WTC11 (cell line): ENCODE results near the gene COL6A3. TPM values are rescaled to one million over a fixed set of nuclear protein-coding genes. Genes with fewer than 3 reads are reported as not detected.

Source experiments
- ATAC-seq: fragments of 200-7000 bp; cut with Tn5 transposase; 2 replicates; pipeline ENCODE4 v1.10.0; 2021; ENCODE audit warnings: mild to moderate bottlenecking, moderate library complexity
- CTCF ChIA-PET: fragments of 300-600 bp; sonication (Branson Sonifier 250); formaldehyde crosslinking; loops from one replicate; lab custom pipeline; 2021; ENCODE audit warnings: antibody characterized with exemption; lab: Charles Lee
- POLR2A ChIA-PET: fragments of 350-600 bp; sonication (Branson Sonifier 250); formaldehyde crosslinking; loops from one replicate; lab custom pipeline; 2021; ENCODE audit warnings: antibody characterized with exemption; lab: Charles Lee
- DNase-seq: peaks from one replicate; pipeline ENCODE4 v3.0.0; 2021; ENCODE audit warnings: low spot score
- H3K27ac Mint-ChIP-seq: 2 replicates; pipeline ENCODE4 v1.8.0; 2021; ENCODE audit warnings: mixed read lengths
- H3K27me3 Mint-ChIP-seq: 2 replicates; pipeline ENCODE4 v1.8.0; 2021; ENCODE audit warnings: low read depth, mild to moderate bottlenecking, moderate library complexity, mixed read lengths
- H3K36me3 Mint-ChIP-seq: 2 replicates; pipeline ENCODE4 v1.8.0; 2021; ENCODE audit warnings: mixed read lengths
- H3K4me1 Mint-ChIP-seq: 2 replicates; pipeline ENCODE4 v1.8.0; 2022; ENCODE audit warnings: mixed read lengths
- H3K4me3 Mint-ChIP-seq: 2 replicates; pipeline ENCODE4 v1.8.0; 2021; ENCODE audit warnings: mild to moderate bottlenecking, moderate library complexity, mixed read lengths
- H3K9me3 Mint-ChIP-seq: 2 replicates; pipeline ENCODE4 v1.8.0; 2021; ENCODE audit warnings: mixed read lengths
- AFF4 ChIP-seq: sonication (generic); formaldehyde crosslinking; IDR thresholded peaks from 2 replicates; pipeline ENCODE4 v1.8.1; 2023; ENCODE audit warnings: mild to moderate bottlenecking, missing genetic modification reagents, borderline replicate concordance
- ATF1 ChIP-seq: sonication (generic); formaldehyde crosslinking; IDR thresholded peaks from 2 replicates; pipeline ENCODE4 v1.8.1; 2023; ENCODE audit warnings: mild to moderate bottlenecking, moderate library complexity, missing genetic modification reagents
- CDX4 ChIP-seq: fragments of 250-450 bp; sonication (Bioruptor Pico); IDR thresholded peaks from 2 replicates; pipeline ENCODE4 v1.9.0; 2021; ENCODE audit warnings: moderate library complexity, mild to moderate bottlenecking, inconsistent platforms, borderline replicate concordance
- CREB1 ChIP-seq: sonication (generic); formaldehyde crosslinking; IDR thresholded peaks from 2 replicates; pipeline ENCODE4 v1.8.0; 2023; ENCODE audit warnings: mild to moderate bottlenecking, missing genetic modification reagents
- E2F1 ChIP-seq: sonication (generic); formaldehyde crosslinking; IDR thresholded peaks from 2 replicates; pipeline ENCODE4 v1.8.0; 2022; ENCODE audit warnings: mild to moderate bottlenecking, missing genetic modification reagents
- ELF4 ChIP-seq: sonication (generic); formaldehyde crosslinking; IDR thresholded peaks from 2 replicates; pipeline ENCODE4 v1.8.1; 2022; ENCODE audit warnings: low read depth, mild to moderate bottlenecking, moderate library complexity, missing genetic modification reagents
- ETV6 ChIP-seq: sonication (generic); formaldehyde crosslinking; IDR thresholded peaks from 2 replicates; pipeline ENCODE4 v1.8.1; 2022; ENCODE audit warnings: mild to moderate bottlenecking, missing genetic modification reagents
- MLX ChIP-seq: sonication (generic); formaldehyde crosslinking; IDR thresholded peaks from 2 replicates; pipeline ENCODE4 v1.8.1; 2023; ENCODE audit warnings: mild to moderate bottlenecking, missing genetic modification reagents, moderate library complexity
- NR1H2 ChIP-seq: sonication (generic); formaldehyde crosslinking; IDR thresholded peaks from 2 replicates; pipeline ENCODE4 v1.9.0; 2021; ENCODE audit warnings: mild to moderate bottlenecking, moderate library complexity, missing genetic modification reagents
- OVOL2 ChIP-seq: fragments of 250-450 bp; sonication (Bioruptor Pico); IDR thresholded peaks from 2 replicates; pipeline ENCODE4 v1.9.0; 2021; ENCODE audit warnings: mild to moderate bottlenecking, borderline replicate concordance
- PRRX2 ChIP-seq: fragments of 250-450 bp; sonication (Bioruptor Pico); IDR thresholded peaks from 2 replicates; pipeline ENCODE4 v1.8.0; 2021; ENCODE audit warnings: mild to moderate bottlenecking
- USF1 ChIP-seq: sonication (generic); formaldehyde crosslinking; IDR thresholded peaks from 2 replicates; pipeline ENCODE4 v1.8.0; 2022; ENCODE audit warnings: mild to moderate bottlenecking, missing genetic modification reagents
- USF2 ChIP-seq: sonication (generic); formaldehyde crosslinking; IDR thresholded peaks from 2 replicates; pipeline ENCODE4 v1.8.1; 2023; ENCODE audit warnings: mild to moderate bottlenecking, missing genetic modification reagents, moderate library complexity
- ZNF121 ChIP-seq: sonication (generic); formaldehyde crosslinking; IDR thresholded peaks from 2 replicates; pipeline ENCODE4 v1.8.0; 2023; ENCODE audit warnings: missing genetic modification reagents
- ZNF219 ChIP-seq: sonication (generic); formaldehyde crosslinking; IDR thresholded peaks from 2 replicates; pipeline ENCODE4 v1.8.0; 2023; ENCODE audit warnings: missing genetic modification reagents, mild to moderate bottlenecking, borderline replicate concordance
- ZNF263 ChIP-seq: sonication (generic); formaldehyde crosslinking; IDR thresholded peaks from 2 replicates; pipeline ENCODE4 v1.8.1; 2022; ENCODE audit warnings: low read depth, mild to moderate bottlenecking, moderate library complexity, missing genetic modification reagents
- ZNF317 ChIP-seq: sonication (generic); formaldehyde crosslinking; IDR thresholded peaks from 2 replicates; pipeline ENCODE4 v1.8.1; 2023; ENCODE audit warnings: low read depth, mild to moderate bottlenecking, moderate library complexity, missing genetic modification reagents, borderline replicate concordance
- ZNF423 ChIP-seq: fragments of 250-450 bp; sonication (Bioruptor Pico); IDR thresholded peaks from 2 replicates; pipeline ENCODE4 v2.1.2; 2022; ENCODE audit warnings: mild to moderate bottlenecking, moderate library complexity
- total RNA-seq: library from RNA; stranded (reverse); gene quantifications from 3 replicates; pipeline ENCODE4 v1.2.3, GENCODE V29; 2021

COL6A3 gene
- total RNA-seq, 1 experiment from 2014 or later, result 2.6 TPM

GRCh38 chr2:237433920-237434676 is 20.1 kb upstream of the COL6A3 start:
- TF ChIP-seq ZNF317 (CRISPR knock-in tag), result no peak
- TF ChIP-seq NR1H2, result no peak
- no peak for TF ChIP-seq ATF1 (CRISPR knock-in tag)
- TF ChIP-seq CREB1, result no peak
- no peak for TF ChIP-seq USF2 (CRISPR knock-in tag)
- TF ChIP-seq ZNF423 (CRISPR knock-in tag), result no peak
- TF ChIP-seq ZNF263 (CRISPR knock-in tag), result no peak
- no peak for TF ChIP-seq ETV6 (CRISPR knock-in tag)
- TF ChIP-seq ZNF219, result no peak
- H3K9me3 Mint-ChIP-seq, result peaks cover 7% of the 10 kb centered on the region; the same call in 1 of the 2 replicates
- no peak for ATAC-seq
- no peaks in the 10 kb centered on the region for H3K27me3 Mint-ChIP-seq
- DNase-seq, result no peak
- H3K27ac Mint-ChIP-seq, result no peak overlapping the region
- peaks cover 3% of the 10 kb centered on the region; the same call in 1 of the 2 replicates for H3K36me3 Mint-ChIP-seq
- H3K4me1 Mint-ChIP-seq, result peaks cover 42% of the 10 kb centered on the region
- POLR2A ChIA-PET, result interaction anchor here (0.6 to 1.3 kb wide), 2 partner anchors 18 to 41 kb away, joined by 3 to 4 read pairs; no protein-coding TSS in a partner anchor
- CTCF ChIA-PET, result interaction anchor here (0.8 to 10.0 kb wide), 6 partner anchors 13 to 139 kb away, joined by 3 to 63 read pairs (median 5); no protein-coding TSS in a partner anchor
- no peak overlapping the region for H3K4me3 Mint-ChIP-seq

- no peak overlapping the region for H3K27ac Mint-ChIP-seq
- H3K36me3 Mint-ChIP-seq, result no peaks in the 10 kb centered on the region
- peaks cover 9% of the 10 kb centered on the region for H3K27me3 Mint-ChIP-seq
- H3K9me3 Mint-ChIP-seq, result peaks cover 7% of the 10 kb centered on the region; the same call in 1 of the 2 replicates
- ChIA-PET CTCF (interaction anchor here (1.0 to 10.0 kb wide), 4 partner anchors 11 to 55 kb away, joined by 3 to 63 read pairs (median 9); partner anchors contain the start of gene MLPH), POLR2A (no interaction called here)
- no peak overlapping the region for H3K4me3 Mint-ChIP-seq
- TF ChIP-seq OVOL2, result no peak
- TF ChIP-seq PRRX2, result no peak
- TF ChIP-seq ZNF121 (CRISPR knock-in tag), result no peak
- TF ChIP-seq CDX4 (CRISPR knock-in tag), result no peak
- no peak for TF ChIP-seq MLX
- TF ChIP-seq ETV6 (CRISPR knock-in tag), result no peak
- TF ChIP-seq ELF4 (CRISPR knock-in tag), result no peak
- no peak for TF ChIP-seq USF1 (CRISPR knock-in tag)
- no peak for TF ChIP-seq E2F1 (CRISPR knock-in tag)
- TF ChIP-seq AFF4 (CRISPR knock-in tag), result no peak
- peaks cover 29% of the 10 kb centered on the region for H3K4me1 Mint-ChIP-seq
- ATAC-seq (peak; percentile 61), DNase-seq (no peak)
These were observed 18.6 kb upstream of the COL6A3 start for GRCh38 chr2:237432484-237433092.
